Large intestine (tissue), 3 donors: ENCODE data around the gene SPPL3. TPM values are rescaled to one million over a fixed set of nuclear protein-coding genes. Genes with fewer than 3 reads are reported as not detected.
A peak's percentile ranks its signal among the peaks of the same experiment; 100 is the strongest.

ENCODE experiments used
- DNase-seq, 2 donors: peaks; one replicate each; pipeline versions ENCODE4 v3.0.0 to v3.0.0-alpha.2; 2013
- H3K27ac ChIP-seq: one replicate; pipeline ENCODE4 v1.5.1; 2013; ENCODE audit warnings: low read length
- H3K27me3 ChIP-seq: 2 replicates; pipeline ENCODE4 v1.6.1; 2013; ENCODE audit warnings: low read length; ENCODE audit not compliant: control insufficient read depth, insufficient read depth
- H3K36me3 ChIP-seq: 2 replicates; pipeline ENCODE4 v1.6.1; 2013; ENCODE audit warnings: low read length; ENCODE audit not compliant: control insufficient read depth, insufficient read depth
- H3K4me1 ChIP-seq: one replicate; pipeline ENCODE4 v1.6.1; 2013; ENCODE audit warnings: low read length; ENCODE audit not compliant: control insufficient read depth, insufficient read depth
- H3K4me3 ChIP-seq: one replicate; pipeline ENCODE4 v1.5.1; 2013; ENCODE audit warnings: low read length
- H3K9me3 ChIP-seq: one replicate; pipeline ENCODE4 v1.6.1; 2013; ENCODE audit warnings: mild to moderate bottlenecking, low read depth, low read length, moderate library complexity; ENCODE audit not compliant: control insufficient read depth
- WGBS: methylation state at CpG from one replicate; pipeline ENCODE4 v1.1.5; 2013; ENCODE audit warnings: low lambda C conversion rate; ENCODE audit not compliant: insufficient coverage; 5-methylcytosine and 5-hydroxymethylcytosine counted together
- polyA plus RNA-seq: library from polyadenylated mRNA; unstranded; fragments of 120-200 nt; gene quantifications from one replicate; pipeline ENCODE4 v1.2.1, GENCODE V29; 2013

SPPL3 gene
- polyA plus RNA-seq, 1 donor, result 48.1 TPM

GRCh38 chr12:120836114-120836684 lies 68.0 kb downstream of the SPPL3 start:
- Histone ChIP-seq H3K4me3 (no peak overlapping the region), H3K36me3 (no peaks in the 10 kb centered on the region), H3K27me3 (no peaks in the 10 kb centered on the region), H3K27ac (no peak overlapping the region), H3K4me1 (peaks cover 4% of the 10 kb centered on the region), H3K9me3 (no peaks in the 10 kb centered on the region)
- DNase-seq, result no peak
- 100% methylated on average over 1 of the region's 4 CpGs for WGBS

GRCh38 chr12:120835657-120836056 lies 68.5 kb downstream of the SPPL3 start:
- Histone ChIP-seq H3K27ac (no peak overlapping the region), H3K27me3 (no peaks in the 10 kb centered on the region), H3K36me3 (no peaks in the 10 kb centered on the region), H3K9me3 (no peaks in the 10 kb centered on the region), H3K4me3 (no peak overlapping the region), H3K4me1 (peaks cover 9% of the 10 kb centered on the region)
- no peak for DNase-seq
- no CpG with 5 or more reads among the region's 1 CpG for WGBS

- H3K27ac ChIP-seq, result no peak overlapping the region
- H3K4me1 ChIP-seq, result peaks cover 11% of the 10 kb centered on the region
- WGBS, result 72% methylated on average over 4 of the region's 4 CpGs
- H3K4me3 ChIP-seq, result no peak overlapping the region
- H3K27me3 ChIP-seq, result no peaks in the 10 kb centered on the region
- H3K9me3 ChIP-seq, result no peaks in the 10 kb centered on the region
- DNase-seq, result no peak
- no peaks in the 10 kb centered on the region for H3K36me3 ChIP-seq
Measured at GRCh38 chr12:120835304-120835612, 68.9 kb downstream of the SPPL3 start.

- Histone ChIP-seq H3K4me3 (no peak overlapping the region), H3K4me1 (peaks cover 11% of the 10 kb centered on the region), H3K27ac (no peak overlapping the region), H3K36me3 (no peaks in the 10 kb centered on the region), H3K27me3 (no peaks in the 10 kb centered on the region), H3K9me3 (no peaks in the 10 kb centered on the region)
- WGBS, result 100% methylated on average over 2 of the region's 4 CpGs
- no peak for DNase-seq
Measured at GRCh38 chr12:120834489-120835303, 69.5 kb downstream of the SPPL3 start.

- Histone ChIP-seq H3K27me3 (no peaks in the 10 kb centered on the region), H3K36me3 (no peaks in the 10 kb centered on the region), H3K27ac (no peak overlapping the region), H3K4me3 (no peak overlapping the region), H3K4me1 (peaks cover 11% of the 10 kb centered on the region), H3K9me3 (no peaks in the 10 kb centered on the region)
- DNase-seq, result no peak
- 80% methylated on average over 1 of the region's 4 CpGs for WGBS
Measured at GRCh38 chr12:120833849-120834248, 70.3 kb downstream of the SPPL3 start.

GRCh38 chr12:120832737-120833136 lies 71.4 kb downstream of the SPPL3 start:
- no peaks in the 10 kb centered on the region for H3K27me3 ChIP-seq
- H3K27ac ChIP-seq, result no peak overlapping the region
- WGBS, result 92% methylated on average over 2 of the region's 2 CpGs
- no peaks in the 10 kb centered on the region for H3K36me3 ChIP-seq
- DNase-seq, result peak in 1 of 2 donors; percentile 38
- H3K4me1 ChIP-seq, result peaks cover 11% of the 10 kb centered on the region
- H3K4me3 ChIP-seq, result no peak overlapping the region
- no peaks in the 10 kb centered on the region for H3K9me3 ChIP-seq

GRCh38 chr12:120831648-120832267 lies 72.4 kb downstream of the SPPL3 start:
- Histone ChIP-seq H3K4me3 (no peak overlapping the region), H3K9me3 (no peaks in the 10 kb centered on the region), H3K4me1 (peaks cover 11% of the 10 kb centered on the region), H3K27ac (no peak overlapping the region), H3K27me3 (no peaks in the 10 kb centered on the region), H3K36me3 (no peaks in the 10 kb centered on the region)
- DNase-seq, result no peak
- no CpG with 5 or more reads among the region's 2 CpGs for WGBS

- H3K36me3 ChIP-seq, result no peaks in the 10 kb centered on the region
- peak; percentile 31 to 56 for DNase-seq
- no peaks in the 10 kb centered on the region for H3K27me3 ChIP-seq
- H3K4me3 ChIP-seq, result no peak overlapping the region
- no peaks in the 10 kb centered on the region for H3K9me3 ChIP-seq
- peak overlapping the region; percentile 37 for H3K27ac ChIP-seq
- peaks cover 11% of the 10 kb centered on the region for H3K4me1 ChIP-seq
- no CpG with 5 or more reads among the region's 4 CpGs for WGBS
Measured at GRCh38 chr12:120830966-120831365, 73.2 kb downstream of the SPPL3 start.

- Histone ChIP-seq H3K27ac (peak overlapping the region; percentile 37), H3K4me3 (no peak overlapping the region), H3K9me3 (no peaks in the 10 kb centered on the region), H3K27me3 (no peaks in the 10 kb centered on the region), H3K36me3 (no peaks in the 10 kb centered on the region), H3K4me1 (peaks cover 11% of the 10 kb centered on the region)
- DNase-seq, result peak in 1 of 2 donors; percentile 19
- WGBS, result no CpG with 5 or more reads among the region's 3 CpGs
Measured at GRCh38 chr12:120830052-120830940, 73.9 kb downstream of the SPPL3 start.

- Histone ChIP-seq H3K27ac (no peak overlapping the region), H3K9me3 (no peaks in the 10 kb centered on the region), H3K4me1 (peaks cover 7% of the 10 kb centered on the region), H3K27me3 (no peaks in the 10 kb centered on the region), H3K36me3 (no peaks in the 10 kb centered on the region), H3K4me3 (no peak overlapping the region)
- no CpG with 5 or more reads among the region's 4 CpGs for WGBS
- DNase-seq, result no peak
Measured at GRCh38 chr12:120826335-120826734, 77.8 kb downstream of the SPPL3 start.
